HG02623 (cell line): ENCODE measurements around the gene LVRN.
"Not testable (repeated sequence)": the region's sequence is repeated elsewhere in the genome, so short reads cannot be mapped to it uniquely, and the experiment has no call there.

Experiments used
- ATAC-seq: cut with Tn5 transposase; IDR thresholded peaks from one replicate; pipeline ENCODE4 v1.9.1; 2021; ENCODE audit warnings: moderate library complexity; ENCODE audit not compliant: unreplicated experiment

LVRN gene

GRCh38 chr5:115962239-115962564 lies at the start of gene LVRN:
LVRN (plus strand) TSS chr5:115962475; CDS start chr5:115962618, 143 bp downstream.
- ATAC-seq, result no peak

- not testable (repeated sequence) for ATAC-seq
Observed at GRCh38 chr5:115913623-115914400, 48.5 kb upstream of the LVRN start.

GRCh38 chr5:115920171-115920725 lies 42.0 kb upstream of the LVRN start:
- no peak for ATAC-seq

- ATAC-seq, result not testable (repeated sequence)
Observed at GRCh38 chr5:115928578-115929407, 33.5 kb upstream of the LVRN start.

GRCh38 chr5:115930171-115930570 lies 32.1 kb upstream of the LVRN start:
- not testable (repeated sequence) for ATAC-seq

- no peak for ATAC-seq
Observed at GRCh38 chr5:115930630-115931337, 31.5 kb upstream of the LVRN start.

- ATAC-seq, result no peak
Observed at GRCh38 chr5:115932991-115933390, 29.3 kb upstream of the LVRN start.

- ATAC-seq, result no peak
Observed at GRCh38 chr5:115934388-115934974, 27.8 kb upstream of the LVRN start.

- no peak for ATAC-seq
Observed at GRCh38 chr5:115936031-115936430, 26.2 kb upstream of the LVRN start.

- no peak for ATAC-seq
Observed at GRCh38 chr5:115939059-115939458, 23.2 kb upstream of the LVRN start.

- no peak for ATAC-seq
Observed at GRCh38 chr5:115940080-115940810, 22.0 kb upstream of the LVRN start.

GRCh38 chr5:115941051-115941675 lies 21.1 kb upstream of the LVRN start:
- ATAC-seq, result no peak

GRCh38 chr5:115944501-115944900 lies 17.8 kb upstream of the LVRN start:
- no peak for ATAC-seq

GRCh38 chr5:115946655-115947054 lies 15.6 kb upstream of the LVRN start:
- no peak for ATAC-seq

- no peak for ATAC-seq
Observed at GRCh38 chr5:115947260-115947659, 15.0 kb upstream of the LVRN start.

- no peak for ATAC-seq
Observed at GRCh38 chr5:115948091-115948534, 14.2 kb upstream of the LVRN start.

GRCh38 chr5:115949096-115949495 lies 13.2 kb upstream of the LVRN start:
- ATAC-seq, result no peak

GRCh38 chr5:115952588-115952987 lies 9.7 kb upstream of the LVRN start:
- no peak for ATAC-seq

- no peak for ATAC-seq
Observed at GRCh38 chr5:115954144-115954543, 8.1 kb upstream of the LVRN start.

- no peak for ATAC-seq
Observed at GRCh38 chr5:115956957-115957356, 5.3 kb upstream of the LVRN start.
